Measurements from ENCODE around the gene MEPCE.

MEPCE gene

DNA sequence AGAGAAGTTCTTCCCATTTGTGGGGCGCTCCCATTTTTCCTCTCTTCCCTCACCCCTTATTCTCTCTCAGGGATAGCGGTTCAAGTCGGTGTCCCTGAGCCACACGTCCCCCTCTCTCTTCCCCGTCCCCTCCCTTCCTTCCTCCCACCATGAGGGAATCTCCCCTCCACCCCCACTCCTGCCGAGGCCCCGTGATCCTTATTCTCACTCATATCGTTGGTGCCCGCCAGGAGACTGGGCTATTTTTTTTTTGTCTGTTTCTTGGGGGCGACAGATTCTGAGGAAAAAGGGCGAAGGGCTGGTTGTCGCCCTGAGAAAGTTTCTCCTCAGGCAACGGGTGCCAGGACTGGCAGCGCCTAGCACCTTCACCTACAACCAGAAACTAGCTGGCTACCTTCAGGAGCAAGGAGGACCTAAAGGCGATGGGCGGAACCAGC lies 1.9 kb upstream of the MEPCE start:
- H3K9ac ChIP-seq (ENCODE audit: low read length in 2 of 2) = peak overlapping the region in 1 of 2 donors; percentile 92
- H3K27ac ChIP-seq (ENCODE audit: low read length) = peak overlapping the region; percentile 100
- no peaks in the 10 kb centered on the region for H3K27me3 ChIP-seq (ENCODE audit: control insufficient read depth in 1 of 2, insufficient read depth in 2 of 2, low read length in 2 of 2)
- peaks cover 29% of the 10 kb centered on the region for H3K4me1 ChIP-seq (ENCODE audit: control insufficient read depth, insufficient read depth, low read length)
- H3K4me3 ChIP-seq (ENCODE audit: low read length in 2 of 2) = peak overlapping the region; percentile 69 to 88
- peaks cover 1 to 5% of the 10 kb centered on the region in 2 donors for H3K36me3 ChIP-seq (ENCODE audit: control insufficient read depth in 2 of 2, insufficient read depth in 2 of 2, low read length in 2 of 2)
- no peaks in the 10 kb centered on the region for H3K9me3 ChIP-seq (ENCODE audit: control insufficient read depth in 2 of 2, low read length in 2 of 2)

DNA sequence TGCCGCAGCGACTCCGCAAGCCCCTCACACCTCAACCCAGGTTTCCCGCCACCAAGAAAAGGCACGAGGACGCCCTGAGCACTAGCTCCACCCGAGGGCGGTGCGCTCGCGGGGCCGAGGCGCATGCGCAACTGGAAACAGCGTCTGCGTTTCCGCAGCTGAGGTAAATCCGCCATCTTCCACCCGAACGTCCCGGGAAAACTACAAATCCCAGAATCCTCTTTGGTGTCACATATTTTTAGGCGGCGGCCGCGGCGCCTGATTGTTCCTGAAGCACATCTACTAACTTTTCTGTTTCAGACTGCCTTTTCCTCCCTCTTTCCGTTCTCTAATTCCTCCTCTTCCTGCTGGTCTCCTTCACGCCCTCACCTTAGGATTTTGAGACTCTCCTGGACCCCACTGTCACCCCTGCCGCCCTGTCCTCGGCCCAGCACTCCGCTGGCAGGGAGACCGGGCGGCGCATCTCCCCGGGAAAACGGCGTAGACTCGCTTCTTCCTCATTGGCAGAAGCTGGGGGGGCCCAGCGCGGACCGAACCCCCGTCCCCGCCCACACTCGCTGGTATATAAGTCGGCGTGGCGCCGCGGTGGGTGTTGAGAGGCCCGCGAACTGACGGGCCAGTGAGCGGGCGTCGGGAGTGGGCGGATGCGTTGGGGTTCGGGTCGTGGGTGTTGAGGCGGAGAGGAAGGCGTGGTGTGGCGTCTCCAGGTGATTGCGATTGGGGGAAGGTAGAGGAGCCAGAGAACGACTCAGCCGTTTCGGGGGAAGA lies 1.2 kb upstream of the MEPCE start, which contains the start of gene ZCWPW1:
Gene ZCWPW1 (minus strand): TSS at position 505 of the 768 bp plus-strand sequence. CDS start 8,054 bp downstream, outside the sequence.
- peak within 1 kb of the TSS; percentile 69 to 88 for H3K4me3 ChIP-seq (ENCODE audit: low read length in 2 of 2)
- H3K36me3 ChIP-seq (ENCODE audit: control insufficient read depth in 2 of 2, insufficient read depth in 2 of 2, low read length in 2 of 2) = peaks cover 7 to 11% of the 10 kb centered on the region in 2 donors
- peaks cover 32% of the 10 kb centered on the region for H3K4me1 ChIP-seq (ENCODE audit: control insufficient read depth, insufficient read depth, low read length)
- no peaks in the 10 kb centered on the region for H3K27me3 ChIP-seq (ENCODE audit: control insufficient read depth in 1 of 2, insufficient read depth in 2 of 2, low read length in 2 of 2)
- peak within 1 kb of the TSS; percentile 100 for H3K27ac ChIP-seq (ENCODE audit: low read length)
- H3K9ac ChIP-seq (ENCODE audit: low read length in 2 of 2) = peak within 1 kb of the TSS; percentile 92 to 98
- no peaks in the 10 kb centered on the region for H3K9me3 ChIP-seq (ENCODE audit: control insufficient read depth in 2 of 2, low read length in 2 of 2)

DNA sequence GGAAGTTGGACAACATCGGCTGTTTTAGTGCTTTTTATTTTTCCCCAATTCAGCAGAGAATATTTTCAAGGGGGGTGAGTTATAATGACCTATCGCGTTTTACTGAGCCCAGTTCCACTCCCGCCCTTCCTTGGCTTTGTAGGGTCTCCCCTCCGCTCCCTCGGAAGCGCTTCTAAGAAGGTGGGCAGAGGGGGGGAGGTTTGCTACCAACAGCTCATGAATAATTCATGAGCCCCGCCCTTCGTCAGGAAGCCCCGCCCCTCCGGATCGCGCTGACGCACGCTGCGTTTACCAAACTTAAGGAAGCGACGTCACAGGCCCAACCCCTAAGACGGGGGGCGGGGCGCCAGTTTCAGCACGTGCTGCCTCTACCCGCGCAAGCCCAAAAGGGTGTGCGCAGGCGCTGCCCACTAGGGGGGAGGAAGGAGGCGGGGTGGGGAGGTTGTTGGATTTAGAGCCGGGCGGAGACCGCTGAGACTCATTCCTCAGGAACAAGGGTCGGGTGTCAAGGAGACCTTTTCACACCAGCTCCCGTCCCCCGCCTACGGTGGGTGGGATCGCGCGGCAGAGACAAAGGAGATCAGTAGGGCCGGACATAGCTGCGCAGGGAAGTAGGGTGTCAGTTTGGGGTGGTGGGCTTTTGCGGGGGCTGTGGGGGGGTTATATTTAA lies 529 bp upstream of the MEPCE start:
- Histone ChIP-seq H3K4me3 (ENCODE audit: low read length in 2 of 2) (peak overlapping the region; percentile 69 to 88), H3K36me3 (ENCODE audit: control insufficient read depth in 2 of 2, insufficient read depth in 2 of 2, low read length in 2 of 2) (peaks cover 14 to 18% of the 10 kb centered on the region in 2 donors), H3K9ac (ENCODE audit: low read length in 2 of 2) (peak overlapping the region; percentile 92 to 98), H3K27ac (ENCODE audit: low read length) (peak overlapping the region; percentile 100), H3K27me3 (ENCODE audit: control insufficient read depth in 1 of 2, insufficient read depth in 2 of 2, low read length in 2 of 2) (no peaks in the 10 kb centered on the region), H3K4me1 (ENCODE audit: control insufficient read depth, insufficient read depth, low read length) (peaks cover 35% of the 10 kb centered on the region), H3K9me3 (ENCODE audit: control insufficient read depth in 2 of 2, low read length in 2 of 2) (no peaks in the 10 kb centered on the region)

DNA sequence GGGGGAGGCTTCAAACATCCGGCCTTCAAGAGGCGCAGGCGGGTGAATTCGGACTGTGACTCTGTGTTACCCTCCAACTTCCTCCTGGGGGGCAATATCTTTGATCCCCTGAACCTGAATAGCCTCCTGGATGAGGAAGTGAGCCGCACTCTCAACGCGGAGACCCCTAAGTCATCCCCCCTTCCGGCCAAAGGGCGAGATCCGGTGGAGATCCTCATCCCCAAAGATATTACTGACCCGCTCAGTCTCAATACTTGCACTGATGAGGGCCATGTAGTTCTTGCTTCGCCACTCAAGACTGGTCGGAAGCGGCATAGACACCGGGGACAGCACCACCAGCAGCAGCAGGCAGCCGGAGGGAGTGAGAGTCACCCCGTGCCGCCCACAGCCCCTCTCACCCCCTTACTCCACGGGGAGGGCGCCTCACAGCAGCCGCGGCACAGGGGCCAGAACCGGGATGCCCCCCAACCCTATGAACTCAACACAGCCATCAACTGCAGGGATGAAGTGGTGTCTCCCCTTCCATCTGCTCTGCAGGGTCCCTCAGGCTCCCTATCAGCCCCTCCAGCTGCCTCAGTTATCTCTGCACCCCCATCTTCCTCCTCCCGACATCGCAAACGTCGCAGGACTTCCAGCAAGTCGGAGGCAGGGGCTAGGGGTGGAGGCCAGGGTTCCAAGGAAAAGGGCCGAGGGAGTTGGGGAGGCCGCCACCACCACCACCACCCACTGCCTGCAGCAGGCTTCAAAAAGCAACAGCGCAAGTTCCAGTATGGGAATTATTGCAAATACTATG lies 1.1 kb downstream of the MEPCE start:
- Histone ChIP-seq H3K27ac (ENCODE audit: low read length) (peak overlapping the region; percentile 100), H3K36me3 (ENCODE audit: control insufficient read depth in 2 of 2, insufficient read depth in 2 of 2, low read length in 2 of 2) (peaks cover 17 to 20% of the 10 kb centered on the region in 2 donors), H3K4me3 (ENCODE audit: low read length in 2 of 2) (peak overlapping the region; percentile 49 to 88), H3K9ac (ENCODE audit: low read length in 2 of 2) (peak overlapping the region; percentile 71 to 92), H3K27me3 (ENCODE audit: control insufficient read depth in 1 of 2, insufficient read depth in 2 of 2, low read length in 2 of 2) (no peaks in the 10 kb centered on the region), H3K4me1 (ENCODE audit: control insufficient read depth, insufficient read depth, low read length) (peaks cover 48% of the 10 kb centered on the region), H3K9me3 (ENCODE audit: control insufficient read depth in 2 of 2, low read length in 2 of 2) (no peaks in the 10 kb centered on the region)

DNA sequence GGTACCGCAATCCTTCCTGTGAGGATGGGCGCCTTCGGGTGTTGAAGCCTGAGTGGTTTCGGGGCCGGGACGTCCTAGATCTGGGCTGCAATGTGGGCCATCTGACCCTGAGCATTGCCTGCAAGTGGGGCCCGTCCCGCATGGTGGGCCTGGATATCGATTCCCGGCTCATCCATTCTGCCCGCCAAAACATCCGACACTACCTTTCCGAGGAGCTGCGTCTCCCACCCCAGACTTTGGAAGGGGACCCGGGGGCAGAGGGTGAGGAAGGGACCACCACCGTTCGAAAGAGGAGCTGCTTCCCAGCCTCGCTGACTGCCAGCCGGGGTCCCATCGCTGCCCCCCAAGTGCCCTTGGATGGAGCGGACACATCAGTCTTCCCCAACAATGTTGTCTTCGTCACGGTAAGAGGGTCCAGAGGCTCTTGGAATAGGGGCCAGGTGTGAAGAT lies 1.7 kb downstream of the MEPCE start:
- Histone ChIP-seq H3K36me3 (ENCODE audit: control insufficient read depth in 2 of 2, insufficient read depth in 2 of 2, low read length in 2 of 2) (peaks cover 17 to 20% of the 10 kb centered on the region in 2 donors), H3K4me1 (ENCODE audit: control insufficient read depth, insufficient read depth, low read length) (peaks cover 50% of the 10 kb centered on the region), H3K9me3 (ENCODE audit: control insufficient read depth in 2 of 2, low read length in 2 of 2) (no peaks in the 10 kb centered on the region), H3K27me3 (ENCODE audit: control insufficient read depth in 1 of 2, insufficient read depth in 2 of 2, low read length in 2 of 2) (no peaks in the 10 kb centered on the region), H3K9ac (ENCODE audit: low read length in 2 of 2) (peak overlapping the region in 1 of 2 donors; percentile 92), H3K4me3 (ENCODE audit: low read length in 2 of 2) (peak overlapping the region; percentile 49 to 88), H3K27ac (ENCODE audit: low read length) (peak overlapping the region; percentile 100)

DNA sequence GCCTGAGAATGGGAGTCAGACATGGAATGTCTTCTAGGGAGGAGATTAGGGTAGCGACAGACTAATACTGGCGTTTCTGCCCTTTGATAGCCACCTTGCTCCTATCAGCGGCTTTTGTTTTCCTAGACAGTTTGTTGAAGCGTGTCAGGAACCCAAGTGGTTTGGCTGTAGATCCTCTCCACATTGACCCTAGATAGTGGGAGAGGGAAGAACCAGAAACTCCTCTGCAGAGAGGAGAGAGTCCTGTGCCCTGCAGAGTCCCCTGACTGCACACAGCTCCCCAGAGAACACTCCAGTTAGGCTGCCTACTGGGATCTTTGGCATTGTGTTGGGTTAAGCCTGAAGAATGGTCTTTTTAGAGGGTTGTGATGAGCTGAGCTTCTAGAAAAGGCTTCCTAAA lies 2.4 kb downstream of the MEPCE start:
- Histone ChIP-seq H3K9me3 (ENCODE audit: control insufficient read depth in 2 of 2, low read length in 2 of 2) (no peaks in the 10 kb centered on the region), H3K4me1 (ENCODE audit: control insufficient read depth, insufficient read depth, low read length) (peaks cover 53% of the 10 kb centered on the region), H3K4me3 (ENCODE audit: low read length in 2 of 2) (no peak overlapping the region), H3K36me3 (ENCODE audit: control insufficient read depth in 2 of 2, insufficient read depth in 2 of 2, low read length in 2 of 2) (peaks cover 17 to 20% of the 10 kb centered on the region in 2 donors), H3K27me3 (ENCODE audit: control insufficient read depth in 1 of 2, insufficient read depth in 2 of 2, low read length in 2 of 2) (no peaks in the 10 kb centered on the region), H3K27ac (ENCODE audit: low read length) (peak overlapping the region; percentile 11), H3K9ac (ENCODE audit: low read length in 2 of 2) (peak overlapping the region in 1 of 2 donors; percentile 92)

DNA sequence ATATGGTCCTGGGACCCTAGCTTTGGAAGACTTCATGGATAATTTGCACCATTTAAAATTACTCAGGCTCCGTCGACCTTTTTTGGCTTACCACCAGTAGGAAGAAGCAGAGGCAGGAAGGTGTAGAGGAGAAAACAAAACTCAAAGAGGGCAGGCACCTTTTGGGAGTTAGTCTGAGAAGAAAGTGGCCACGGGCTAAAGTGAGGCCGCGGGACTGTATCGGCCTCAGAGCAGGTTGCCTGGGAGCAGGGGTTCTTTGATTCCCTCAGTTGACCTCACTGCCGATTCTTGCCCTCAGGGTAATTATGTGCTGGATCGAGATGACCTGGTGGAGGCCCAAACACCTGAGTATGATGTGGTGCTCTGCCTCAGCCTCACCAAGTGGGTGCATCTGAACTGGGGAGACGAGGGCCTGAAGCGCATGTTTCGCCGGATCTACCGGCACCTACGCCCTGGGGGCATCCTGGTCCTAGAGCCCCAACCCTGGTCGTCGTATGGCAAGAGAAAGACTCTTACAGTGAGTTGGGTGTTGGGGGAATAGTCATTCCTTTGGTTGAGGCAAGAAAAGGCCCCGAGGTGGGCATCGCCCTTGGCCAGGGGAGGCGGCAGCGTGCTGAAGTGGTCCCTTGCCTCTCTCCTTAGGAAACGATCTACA lies 3.1 kb downstream of the MEPCE start:
- no peaks in the 10 kb centered on the region for H3K9me3 ChIP-seq (ENCODE audit: control insufficient read depth in 2 of 2, low read length in 2 of 2)
- H3K36me3 ChIP-seq (ENCODE audit: control insufficient read depth in 2 of 2, insufficient read depth in 2 of 2, low read length in 2 of 2) = peaks cover 17 to 20% of the 10 kb centered on the region in 2 donors
- peaks cover 50% of the 10 kb centered on the region for H3K4me1 ChIP-seq (ENCODE audit: control insufficient read depth, insufficient read depth, low read length)
- H3K27ac ChIP-seq (ENCODE audit: low read length) = peak overlapping the region; percentile 11
- no peak overlapping the region for H3K9ac ChIP-seq (ENCODE audit: low read length in 2 of 2)
- no peaks in the 10 kb centered on the region for H3K27me3 ChIP-seq (ENCODE audit: control insufficient read depth in 1 of 2, insufficient read depth in 2 of 2, low read length in 2 of 2)
- no peak overlapping the region for H3K4me3 ChIP-seq (ENCODE audit: low read length in 2 of 2)

DNA sequence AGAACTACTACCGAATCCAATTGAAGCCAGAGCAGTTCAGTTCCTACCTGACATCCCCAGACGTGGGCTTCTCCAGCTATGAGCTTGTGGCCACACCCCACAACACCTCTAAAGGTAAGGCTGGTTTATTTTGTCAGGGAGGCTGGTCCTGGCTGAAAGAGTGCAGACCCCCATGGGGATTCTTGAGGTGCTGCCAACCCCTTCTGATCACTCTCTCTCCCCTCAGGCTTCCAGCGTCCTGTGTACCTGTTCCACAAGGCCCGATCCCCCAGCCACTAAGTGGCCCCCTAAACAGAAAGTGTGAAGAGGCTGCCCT lies 3.6 kb downstream of the MEPCE start:
- Histone ChIP-seq H3K27me3 (ENCODE audit: control insufficient read depth in 1 of 2, insufficient read depth in 2 of 2, low read length in 2 of 2) (no peaks in the 10 kb centered on the region), H3K4me3 (ENCODE audit: low read length in 2 of 2) (no peak overlapping the region), H3K9me3 (ENCODE audit: control insufficient read depth in 2 of 2, low read length in 2 of 2) (no peaks in the 10 kb centered on the region), H3K9ac (ENCODE audit: low read length in 2 of 2) (no peak overlapping the region), H3K27ac (ENCODE audit: low read length) (no peak overlapping the region), H3K4me1 (ENCODE audit: control insufficient read depth, insufficient read depth, low read length) (peaks cover 45% of the 10 kb centered on the region), H3K36me3 (ENCODE audit: control insufficient read depth in 2 of 2, insufficient read depth in 2 of 2, low read length in 2 of 2) (peaks cover 17 to 20% of the 10 kb centered on the region in 2 donors)

DNA sequence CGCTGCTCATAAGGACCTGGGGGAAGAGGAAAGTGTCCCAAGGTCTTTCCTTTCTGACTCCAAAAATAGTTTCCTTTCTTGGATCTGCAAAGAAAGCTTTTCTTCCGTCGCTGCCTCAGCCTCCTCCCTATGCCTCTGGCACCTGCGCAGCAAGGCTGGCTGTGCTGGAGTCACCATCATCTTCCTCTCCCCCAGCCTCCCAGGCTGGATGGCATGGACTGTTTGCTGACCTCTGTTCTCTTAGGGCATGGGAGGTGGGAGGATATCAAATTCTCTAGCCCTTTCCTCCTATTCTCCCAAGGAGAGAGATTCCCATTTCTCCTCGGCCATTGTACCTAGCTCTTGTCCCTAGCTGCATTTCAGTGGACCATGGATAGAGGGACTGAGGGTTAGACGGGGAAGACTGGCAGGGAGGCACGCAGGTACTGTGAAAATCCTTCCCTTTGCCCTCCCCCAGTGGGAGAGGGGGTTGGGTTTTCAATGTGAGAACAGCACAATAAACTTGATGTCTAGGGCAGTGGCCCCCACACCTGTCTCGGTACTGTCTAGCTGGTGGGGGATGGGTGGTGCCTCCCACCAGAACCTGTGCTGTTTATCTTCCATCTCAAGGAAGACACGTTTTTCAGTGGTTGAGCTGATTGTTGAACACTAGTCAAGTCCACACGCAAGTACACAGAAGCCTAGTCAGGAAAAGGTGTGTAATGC lies 4.1 kb downstream of the MEPCE start:
- H3K27me3 ChIP-seq (ENCODE audit: control insufficient read depth in 1 of 2, insufficient read depth in 2 of 2, low read length in 2 of 2) = no peaks in the 10 kb centered on the region
- H3K9me3 ChIP-seq (ENCODE audit: control insufficient read depth in 2 of 2, low read length in 2 of 2) = no peaks in the 10 kb centered on the region
- H3K27ac ChIP-seq (ENCODE audit: low read length) = no peak overlapping the region
- no peak overlapping the region for H3K4me3 ChIP-seq (ENCODE audit: low read length in 2 of 2)
- peaks cover 17 to 20% of the 10 kb centered on the region in 2 donors for H3K36me3 ChIP-seq (ENCODE audit: control insufficient read depth in 2 of 2, insufficient read depth in 2 of 2, low read length in 2 of 2)
- peaks cover 45% of the 10 kb centered on the region for H3K4me1 ChIP-seq (ENCODE audit: control insufficient read depth, insufficient read depth, low read length)
- no peak overlapping the region for H3K9ac ChIP-seq (ENCODE audit: low read length in 2 of 2)
